Fibroblast of lung (primary cell): Measurements from ENCODE around the gene USH1G. TPM values are rescaled to one million over a fixed set of nuclear protein-coding genes. Genes with fewer than 3 reads are reported as not detected.

Source experiments
- DNase-seq, 2 donors: peaks; one replicate each; pipeline versions ENCODE4 v3.0.0 to v3.0.0-alpha.2; 2010; ENCODE audit warnings: low read depth in 2 of 2
- H2AFZ ChIP-seq: 2 replicates; pipeline ENCODE4 v1.5.1; 2012; ENCODE audit warnings: low read length, control low read depth, inconsistent platforms
- H3K27ac ChIP-seq: 2 replicates; pipeline ENCODE4 v1.5.1; 2011; ENCODE audit warnings: low read length, control low read depth; ENCODE audit not compliant: insufficient read depth
- H3K27me3 ChIP-seq: 2 replicates; pipeline ENCODE4 v1.5.1; 2011; ENCODE audit warnings: mild to moderate bottlenecking, low read length; ENCODE audit not compliant: control insufficient read depth, insufficient read depth
- H3K36me3 ChIP-seq: 2 replicates; pipeline ENCODE4 v1.5.1; 2011; ENCODE audit warnings: low read length; ENCODE audit not compliant: control insufficient read depth, insufficient read depth
- H3K4me1 ChIP-seq: 2 replicates; pipeline ENCODE4 v1.5.1; 2011; ENCODE audit warnings: low read length; ENCODE audit not compliant: control insufficient read depth, insufficient read depth; ENCODE audit errors: extremely low read depth
- H3K4me2 ChIP-seq: 2 replicates; pipeline ENCODE4 v1.5.1; 2011; ENCODE audit warnings: low read length, control low read depth; ENCODE audit not compliant: insufficient read depth; ENCODE audit errors: extremely low read depth
- H3K4me3 ChIP-seq, 4 experiments: fragments of 200-600 bp in 1 of 4; sonication (generic) in 1 of 4; replicated peaks in 1 of 4; 2 replicates each; pipeline ENCODE4 v1.5.1; 2011 to 2016; ENCODE audit warnings: low read length in 4 of 4, low read depth in 3 of 4, mild to moderate bottlenecking in 3 of 4, control low read depth in 2 of 4, inconsistent platforms in 1 of 4, mixed read lengths in 1 of 4; ENCODE audit not compliant: insufficient read depth in 1 of 4; ENCODE audit errors: control extremely low read depth in 1 of 4
- H3K79me2 ChIP-seq: 2 replicates; pipeline ENCODE4 v1.5.1; 2012; ENCODE audit warnings: mild to moderate bottlenecking, low read length, inconsistent platforms; ENCODE audit not compliant: control insufficient read depth, insufficient read depth
- H3K9ac ChIP-seq: 2 replicates; pipeline ENCODE4 v1.5.1; 2011; ENCODE audit warnings: mild to moderate bottlenecking, low read length, control low read depth; ENCODE audit not compliant: insufficient read depth
- H3K9me3 ChIP-seq: 2 replicates; pipeline ENCODE4 v1.5.1; 2012; ENCODE audit warnings: low read depth, low read length; ENCODE audit not compliant: control insufficient read depth, insufficient read depth
- H4K20me1 ChIP-seq: 2 replicates; pipeline ENCODE4 v1.5.1; 2011; ENCODE audit warnings: low read length; ENCODE audit not compliant: control insufficient read depth, insufficient read depth; ENCODE audit errors: extremely low read depth
- CTCF ChIP-seq, 2 donors: IDR thresholded peaks in 1 of 2; conservative IDR thresholded peaks in 1 of 2; 1 replicate in 1 of 2; 2 replicates in 1 of 2; pipeline ENCODE4 v1.5.1; 2011 to 2012; ENCODE audit warnings: low read length in 2 of 2, control low read depth in 1 of 2, inconsistent platforms in 1 of 2, low read depth in 1 of 2, mild to moderate bottlenecking in 1 of 2
- EZH2 ChIP-seq: IDR thresholded peaks from 2 replicates; pipeline ENCODE4 v1.5.1; 2012; ENCODE audit warnings: low read length, control low read depth, mild to moderate bottlenecking; ENCODE audit errors: missing control alignments
- polyA plus RNA-seq, 2 donors: library from polyadenylated mRNA; depleted of rRNA in 1 of 2; stranded (reverse) in 1 of 2; unstranded in 1 of 2; fragments of >200 nt; gene quantifications; 2 replicates each; pipeline ENCODE4 v1.2.1, GENCODE V29; 2011 to 2012; ENCODE audit warnings: missing spikeins in 1 of 2
- total RNA-seq: library from RNA; depleted of rRNA; stranded (reverse); fragments of >200 nt; gene quantifications from 2 replicates; pipeline ENCODE4 v1.2.1, GENCODE V29; 2014

Gene USH1G
- total and polyA plus RNA-seq, 2 donors (not counting 1 experiment from before 2014, with no cell fraction given), result not detected

GRCh38 chr17:74923538-74924249 is 639 bp upstream of the USH1G start:
- H3K36me3 ChIP-seq, result no peaks in the 10 kb centered on the region
- H3K9me3 ChIP-seq, result no peaks in the 10 kb centered on the region
- peaks cover 52% of the 10 kb centered on the region for H3K27me3 ChIP-seq
- no peaks in the 10 kb centered on the region for H3K4me1 ChIP-seq
- H4K20me1 ChIP-seq, result no peaks in the 10 kb centered on the region
- no peak overlapping the region for H3K27ac ChIP-seq
- no peaks in the 10 kb centered on the region for H3K79me2 ChIP-seq
- H3K4me2 ChIP-seq, result no peak overlapping the region
- TF ChIP-seq EZH2 (no peak), CTCF (conservative IDR thresholded peaks at IDR 0.05 in 1 of 2, IDR thresholded peaks at IDR 0.05 in 1 of 2; ENCODE audit: low read depth in 1 of 2, low read length in 2 of 2) (peak; percentile 44 to 46)
- H3K9ac ChIP-seq, result no peak overlapping the region
- no peak overlapping the region for H3K4me3 ChIP-seq
- no peak overlapping the region for H2AFZ ChIP-seq
- DNase-seq, result peak; percentile 16 to 28

- H3K27me3 ChIP-seq, result peaks cover 47% of the 10 kb centered on the region
- no peak for DNase-seq
Measured at GRCh38 chr17:74922172-74922571, 883 bp downstream of the USH1G start.

GRCh38 chr17:74921769-74922168 is 1.3 kb downstream of the USH1G start:
- H3K27me3 ChIP-seq, result peaks cover 47% of the 10 kb centered on the region
- no peaks in the 10 kb centered on the region for H4K20me1 ChIP-seq
- H3K9me3 ChIP-seq, result no peaks in the 10 kb centered on the region
- no peaks in the 10 kb centered on the region for H3K4me1 ChIP-seq
- H3K36me3 ChIP-seq, result no peaks in the 10 kb centered on the region
- H3K4me3 ChIP-seq, result no peak overlapping the region
- H3K27ac ChIP-seq, result no peak overlapping the region
- H3K9ac ChIP-seq, result no peak overlapping the region
- H2AFZ ChIP-seq, result no peak overlapping the region
- TF ChIP-seq CTCF (conservative IDR thresholded peaks at IDR 0.05 in 1 of 2, IDR thresholded peaks at IDR 0.05 in 1 of 2; ENCODE audit: low read depth in 1 of 2, low read length in 2 of 2) (no peak), EZH2 (no peak)
- DNase-seq, result no peak
- H3K4me2 ChIP-seq, result no peak overlapping the region
- H3K79me2 ChIP-seq, result no peaks in the 10 kb centered on the region

More at GRCh38 chr17:74922172-74922571, 883 bp downstream of the USH1G start:
- no peak overlapping the region for H3K9ac ChIP-seq
- TF ChIP-seq CTCF (conservative IDR thresholded peaks at IDR 0.05 in 1 of 2, IDR thresholded peaks at IDR 0.05 in 1 of 2; ENCODE audit: low read depth in 1 of 2, low read length in 2 of 2), result no peak
- peak; percentile 28 for TF ChIP-seq EZH2
- no peaks in the 10 kb centered on the region for H3K4me1 ChIP-seq
- no peak overlapping the region for H2AFZ ChIP-seq
- no peaks in the 10 kb centered on the region for H3K9me3 ChIP-seq
- no peak overlapping the region for H3K27ac ChIP-seq
- no peak overlapping the region for H3K4me3 ChIP-seq
- no peaks in the 10 kb centered on the region for H3K79me2 ChIP-seq
- H3K36me3 ChIP-seq, result no peaks in the 10 kb centered on the region
- no peaks in the 10 kb centered on the region for H4K20me1 ChIP-seq
- H3K4me2 ChIP-seq, result no peak overlapping the region
